Trophoblast cell (in vitro differentiated cells and primary cell): ENCODE results near the gene GALNT9.

Experiments
- DNase-seq, 2 donors: peaks; one replicate each; pipeline ENCODE4 v3.0.0-alpha.2; 2016
- H2AFZ ChIP-seq: 2 replicates; pipeline ENCODE4 v1.6.1; 2013; ENCODE audit warnings: low read length, moderate library complexity, mild to moderate bottlenecking; ENCODE audit not compliant: insufficient read depth, poor library complexity
- H2AK5ac ChIP-seq: 2 replicates; pipeline ENCODE4 v1.6.1; 2013; ENCODE audit warnings: mild to moderate bottlenecking, low read length
- H2BK120ac ChIP-seq: 2 replicates; pipeline ENCODE4 v1.6.1; 2013; ENCODE audit warnings: low read length, mild to moderate bottlenecking, moderate library complexity; ENCODE audit not compliant: insufficient read depth, poor library complexity
- H2BK12ac ChIP-seq: 2 replicates; pipeline ENCODE4 v1.6.1; 2013; ENCODE audit warnings: mild to moderate bottlenecking, low read length, moderate library complexity
- H2BK5ac ChIP-seq: 2 replicates; pipeline ENCODE4 v1.6.1; 2013; ENCODE audit warnings: low read length, low read depth, moderate library complexity, mild to moderate bottlenecking; ENCODE audit not compliant: poor library complexity
- H3K14ac ChIP-seq: 2 replicates; pipeline ENCODE4 v1.6.1; 2013; ENCODE audit warnings: mild to moderate bottlenecking, low read length
- H3K18ac ChIP-seq: 2 replicates; pipeline ENCODE4 v1.6.1; 2013; ENCODE audit warnings: mild to moderate bottlenecking, low read length
- H3K23ac ChIP-seq: 2 replicates; pipeline ENCODE4 v1.6.1; 2013; ENCODE audit warnings: low read length
- H3K27ac ChIP-seq: 2 replicates; pipeline ENCODE4 v1.5.1; 2013; ENCODE audit warnings: low read depth, mild to moderate bottlenecking, inconsistent platforms, low read length, moderate library complexity
- H3K27me3 ChIP-seq: 2 replicates; pipeline ENCODE4 v1.6.1; 2013; ENCODE audit warnings: inconsistent platforms, mild to moderate bottlenecking, low read length, moderate library complexity; ENCODE audit not compliant: insufficient read depth
- H3K36me3 ChIP-seq, 2 experiments: 1 replicate in 1 of 2; 2 replicates in 1 of 2; pipeline ENCODE4 v1.6.1; 2013; ENCODE audit warnings: low read length in 2 of 2, mild to moderate bottlenecking in 2 of 2, moderate library complexity in 1 of 2; ENCODE audit not compliant: insufficient read depth in 2 of 2, control insufficient read depth in 1 of 2
- H3K4ac ChIP-seq: 2 replicates; pipeline ENCODE4 v1.6.1; 2013; ENCODE audit warnings: low read depth, mild to moderate bottlenecking, low read length, moderate library complexity
- H3K4me1 ChIP-seq, 2 experiments: 1 replicate in 1 of 2; 2 replicates in 1 of 2; pipeline ENCODE4 v1.6.1; 2013; ENCODE audit warnings: low read length in 2 of 2, mild to moderate bottlenecking in 2 of 2, moderate library complexity in 1 of 2; ENCODE audit not compliant: insufficient read depth in 2 of 2, control insufficient read depth in 1 of 2
- H3K4me2 ChIP-seq: 2 replicates; pipeline ENCODE4 v1.6.1; 2013; ENCODE audit warnings: inconsistent platforms, mild to moderate bottlenecking, low read length, moderate library complexity
- H3K4me3 ChIP-seq: 2 replicates; pipeline ENCODE4 v1.5.1; 2013; ENCODE audit warnings: mild to moderate bottlenecking, low read depth, low read length, inconsistent platforms
- H3K79me1 ChIP-seq: one replicate; pipeline ENCODE4 v1.6.1; 2013; ENCODE audit warnings: low read length
- H3K79me2 ChIP-seq: 2 replicates; pipeline ENCODE4 v1.6.1; 2013; ENCODE audit warnings: low read length, mild to moderate bottlenecking; ENCODE audit not compliant: control insufficient read depth, insufficient read depth, poor library complexity
- H3K9ac ChIP-seq: 2 replicates; pipeline ENCODE4 v1.6.1; 2013; ENCODE audit warnings: mild to moderate bottlenecking, low read length
- H3K9me3 ChIP-seq: 2 replicates; pipeline ENCODE4 v1.6.1; 2013; ENCODE audit warnings: low read depth, mild to moderate bottlenecking, control low read depth, inconsistent platforms, low read length; ENCODE audit not compliant: insufficient read depth
- H4K12ac ChIP-seq: 2 replicates; pipeline ENCODE4 v1.6.1; 2013; ENCODE audit warnings: low read depth, mild to moderate bottlenecking, low read length, moderate library complexity
- H4K8ac ChIP-seq: 2 replicates; pipeline ENCODE4 v1.6.1; 2013; ENCODE audit warnings: low read depth, mild to moderate bottlenecking, low read length, moderate library complexity
- H4K91ac ChIP-seq: one replicate; pipeline ENCODE4 v1.6.1; 2013; ENCODE audit warnings: low read depth, mild to moderate bottlenecking, low read length, moderate library complexity
- WGBS: extraction: QIAGEN DNeasy Blood & Tissue Kit; methylation state at CpG from one replicate; pipeline ENCODE4 v1.1.7; 2013; ENCODE audit warnings: missing lambda C conversion rate; ENCODE audit not compliant: insufficient read length, insufficient coverage; ENCODE audit errors: extremely low coverage; 5-methylcytosine and 5-hydroxymethylcytosine counted together

GALNT9 gene

GRCh38 chr12:132236930-132237771 lies 92.2 kb downstream of the GALNT9 start:
- H3K9ac ChIP-seq: no peak overlapping the region
- no peak overlapping the region for H3K18ac ChIP-seq
- H3K4me2 ChIP-seq: no peak overlapping the region
- H2BK5ac ChIP-seq: no peak overlapping the region
- peak overlapping the region; percentile 12 for H3K4me3 ChIP-seq
- H3K4ac ChIP-seq: no peak overlapping the region
- H2BK12ac ChIP-seq: no peak overlapping the region
- H2AK5ac ChIP-seq: no peak overlapping the region
- peaks cover 8% of the 10 kb centered on the region for H3K9me3 ChIP-seq
- no peaks in the 10 kb centered on the region for H3K4me1 ChIP-seq
- H2AFZ ChIP-seq: no peak overlapping the region
- no peaks in the 10 kb centered on the region for H3K36me3 ChIP-seq
- no peak overlapping the region for H3K14ac ChIP-seq
- no peak overlapping the region for H3K23ac ChIP-seq
- H3K79me2 ChIP-seq: no peaks in the 10 kb centered on the region
- H3K79me1 ChIP-seq: no peaks in the 10 kb centered on the region
- H4K91ac ChIP-seq: no peak overlapping the region
- DNase-seq: no peak
- WGBS: no CpG with 5 or more reads among the region's 14 CpGs
- no peaks in the 10 kb centered on the region for H3K27me3 ChIP-seq
- H2BK120ac ChIP-seq: no peak overlapping the region
- no peak overlapping the region for H4K8ac ChIP-seq
- no peak overlapping the region for H4K12ac ChIP-seq
- H3K27ac ChIP-seq: no peak overlapping the region

GRCh38 chr12:132236129-132236929 lies 93.1 kb downstream of the GALNT9 start:
- Histone ChIP-seq H3K27me3 (no peaks in the 10 kb centered on the region), H2BK12ac (no peak overlapping the region), H3K14ac (no peak overlapping the region), H3K4me3 (no peak overlapping the region), H2BK120ac (no peak overlapping the region), H4K91ac (no peak overlapping the region), H3K23ac (no peak overlapping the region), H3K4me1 (no peaks in the 10 kb centered on the region), H4K8ac (no peak overlapping the region), H3K36me3 (no peaks in the 10 kb centered on the region), H3K27ac (no peak overlapping the region), H3K9me3 (peaks cover 8% of the 10 kb centered on the region), H2AK5ac (no peak overlapping the region), H4K12ac (no peak overlapping the region), H2AFZ (no peak overlapping the region), H3K79me1 (no peaks in the 10 kb centered on the region), H3K79me2 (no peaks in the 10 kb centered on the region), H3K4ac (no peak overlapping the region), H3K18ac (no peak overlapping the region), H2BK5ac (no peak overlapping the region), H3K4me2 (no peak overlapping the region), H3K9ac (no peak overlapping the region)
- WGBS: no CpG with 5 or more reads among the region's 31 CpGs
- DNase-seq: no peak

- H4K8ac ChIP-seq: no peak overlapping the region
- WGBS: no CpG with 5 or more reads among the region's 25 CpGs
- no peak for DNase-seq
Measured at GRCh38 chr12:132235116-132235820, 94.1 kb downstream of the GALNT9 start.

GRCh38 chr12:132230381-132230780 lies 99.0 kb downstream of the GALNT9 start:
- H3K4ac ChIP-seq: no peak overlapping the region
- H3K79me2 ChIP-seq: no peaks in the 10 kb centered on the region
- H4K12ac ChIP-seq: no peak overlapping the region
- no peak overlapping the region for H2BK120ac ChIP-seq
- no CpG with 5 or more reads among the region's 22 CpGs for WGBS
- H3K36me3 ChIP-seq: no peaks in the 10 kb centered on the region
- H3K14ac ChIP-seq: no peak overlapping the region
- H3K4me3 ChIP-seq: no peak overlapping the region
- no peak overlapping the region for H3K4me2 ChIP-seq
- no peak for DNase-seq
- no peak overlapping the region for H3K9ac ChIP-seq
- no peaks in the 10 kb centered on the region for H3K79me1 ChIP-seq
- H3K27ac ChIP-seq: no peak overlapping the region
- H2BK5ac ChIP-seq: no peak overlapping the region
- H3K27me3 ChIP-seq: no peaks in the 10 kb centered on the region
- no peak overlapping the region for H4K8ac ChIP-seq
- no peak overlapping the region for H3K23ac ChIP-seq
- no peak overlapping the region for H2BK12ac ChIP-seq
- no peak overlapping the region for H3K18ac ChIP-seq
- no peak overlapping the region for H4K91ac ChIP-seq
- no peaks in the 10 kb centered on the region for H3K4me1 ChIP-seq
- H3K9me3 ChIP-seq: peaks cover 22% of the 10 kb centered on the region
- no peak overlapping the region for H2AK5ac ChIP-seq
- H2AFZ ChIP-seq: no peak overlapping the region

More at GRCh38 chr12:132235116-132235820, 94.1 kb downstream of the GALNT9 start:
- H2AFZ ChIP-seq: no peak overlapping the region
- no peak overlapping the region for H3K4me2 ChIP-seq
- no peaks in the 10 kb centered on the region for H3K79me2 ChIP-seq
- no peak overlapping the region for H2AK5ac ChIP-seq
- no peak overlapping the region for H3K4ac ChIP-seq
- no peaks in the 10 kb centered on the region for H3K79me1 ChIP-seq
- no peaks in the 10 kb centered on the region for H3K36me3 ChIP-seq
- H2BK5ac ChIP-seq: no peak overlapping the region
- H3K4me3 ChIP-seq: no peak overlapping the region
- no peak overlapping the region for H3K14ac ChIP-seq
- no peaks in the 10 kb centered on the region for H3K27me3 ChIP-seq
- no peak overlapping the region for H2BK12ac ChIP-seq
- no peak overlapping the region for H3K18ac ChIP-seq
- H3K27ac ChIP-seq: no peak overlapping the region
- H2BK120ac ChIP-seq: no peak overlapping the region
- H3K9me3 ChIP-seq: peaks cover 8% of the 10 kb centered on the region
- no peak overlapping the region for H4K12ac ChIP-seq
- no peak overlapping the region for H4K91ac ChIP-seq
- H3K23ac ChIP-seq: no peak overlapping the region
- H3K4me1 ChIP-seq: no peaks in the 10 kb centered on the region
- no peak overlapping the region for H3K9ac ChIP-seq
